ENCODE data around the gene SREK1. TPM values are rescaled to one million over a fixed set of nuclear protein-coding genes. Genes with fewer than 3 reads are reported as not detected.

Gene SREK1
- total and polyA plus RNA-seq, 9 of the 15 experiments (the other 6 are each of a cell fraction or from before 2014, with no cell fraction given), result 40.8 to 128 (median 81.9) TPM

- TF ChIP-seq XRCC5 (IDR thresholded peaks at IDR 0.05; ENCODE audit: low read depth, low read length) (no peak), MXI1 (IDR thresholded peaks at IDR 0.05; ENCODE audit: low read depth, low read length) (no peak), MCM3 (IDR thresholded peaks at IDR 0.05) (no peak), ETV1 (tag; conservative IDR thresholded peaks at IDR 0.05; ENCODE audit: low read depth) (peak; percentile 91), RBM14 (IDR thresholded peaks at IDR 0.05; ENCODE audit: borderline replicate concordance, insufficient read depth, low read depth, low read length) (no peak), ATF1 (CRISPR knock-in tag; IDR thresholded peaks at IDR 0.05) (no peak), ATF1 (tag; IDR thresholded peaks at IDR 0.05) (no peak), HDAC2 (IDR thresholded peaks at IDR 0.05) (peak; percentile 11; the same call in 1 of the 2 replicates), PTBP1 (IDR thresholded peaks at IDR 0.05; ENCODE audit: low read depth, low read length) (no peak), SNRNP70 (optimal IDR thresholded peaks at IDR 0.05; ENCODE audit: low read depth, low read length) (no peak), SMARCA4 (IDR thresholded peaks at IDR 0.05) (peak; percentile 48; the same call in 1 of the 2 replicates), BACH1 (tag; IDR thresholded peaks at IDR 0.05) (peak; percentile 52), MTA2 (IDR thresholded peaks at IDR 0.05; ENCODE audit: low read depth) (peak; percentile 27; the same call in 1 of the 2 replicates), NUFIP1 (IDR thresholded peaks at IDR 0.05; ENCODE audit: partially characterized antibody) (peak; percentile 32), NFATC3 (IDR thresholded peaks at IDR 0.05) (0 out of 2 replicates have a peak, but pooled peaks have one; percentile 30), ZZZ3 (IDR thresholded peaks at IDR 0.05) (no peak), PPARD (CRISPR knock-in tag; IDR thresholded peaks at IDR 0.05) (no peak), RBM25 (IDR thresholded peaks at IDR 0.05; ENCODE audit: low read depth, low read length, severe bottlenecking) (no peak), ZNF766 (CRISPR knock-in tag; conservative IDR thresholded peaks at IDR 0.05) (peak; percentile 64; the same call in 1 of the 2 replicates), CTBP1 (IDR thresholded peaks at IDR 0.05; ENCODE audit: borderline replicate concordance) (no peak), ZKSCAN8 (CRISPR knock-in tag; IDR thresholded peaks at IDR 0.05) (no peak; the same call in none of the 2 replicates), ZNF232 (CRISPR knock-in tag; IDR thresholded peaks at IDR 0.05) (no peak), LEF1 (IDR thresholded peaks at IDR 0.05) (peak; percentile 33; the same call in 1 of the 2 replicates)
- TF ChIP-seq, protein P1, sequence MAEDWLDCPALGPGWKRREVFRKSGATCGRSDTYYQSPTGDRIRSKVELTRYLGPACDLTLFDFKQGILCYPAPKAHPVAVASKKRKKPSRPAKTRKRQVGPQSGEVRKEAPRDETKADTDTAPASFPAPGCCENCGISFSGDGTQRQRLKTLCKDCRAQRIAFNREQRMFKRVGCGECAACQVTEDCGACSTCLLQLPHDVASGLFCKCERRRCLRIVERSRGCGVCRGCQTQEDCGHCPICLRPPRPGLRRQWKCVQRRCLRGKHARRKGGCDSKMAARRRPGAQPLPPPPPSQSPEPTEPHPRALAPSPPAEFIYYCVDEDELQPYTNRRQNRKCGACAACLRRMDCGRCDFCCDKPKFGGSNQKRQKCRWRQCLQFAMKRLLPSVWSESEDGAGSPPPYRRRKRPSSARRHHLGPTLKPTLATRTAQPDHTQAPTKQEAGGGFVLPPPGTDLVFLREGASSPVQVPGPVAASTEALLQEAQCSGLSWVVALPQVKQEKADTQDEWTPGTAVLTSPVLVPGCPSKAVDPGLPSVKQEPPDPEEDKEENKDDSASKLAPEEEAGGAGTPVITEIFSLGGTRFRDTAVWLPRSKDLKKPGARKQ (CRISPR knock-in tag; IDR thresholded peaks at IDR 0.05), result no peak
- TF ChIP-seq, protein P2, sequence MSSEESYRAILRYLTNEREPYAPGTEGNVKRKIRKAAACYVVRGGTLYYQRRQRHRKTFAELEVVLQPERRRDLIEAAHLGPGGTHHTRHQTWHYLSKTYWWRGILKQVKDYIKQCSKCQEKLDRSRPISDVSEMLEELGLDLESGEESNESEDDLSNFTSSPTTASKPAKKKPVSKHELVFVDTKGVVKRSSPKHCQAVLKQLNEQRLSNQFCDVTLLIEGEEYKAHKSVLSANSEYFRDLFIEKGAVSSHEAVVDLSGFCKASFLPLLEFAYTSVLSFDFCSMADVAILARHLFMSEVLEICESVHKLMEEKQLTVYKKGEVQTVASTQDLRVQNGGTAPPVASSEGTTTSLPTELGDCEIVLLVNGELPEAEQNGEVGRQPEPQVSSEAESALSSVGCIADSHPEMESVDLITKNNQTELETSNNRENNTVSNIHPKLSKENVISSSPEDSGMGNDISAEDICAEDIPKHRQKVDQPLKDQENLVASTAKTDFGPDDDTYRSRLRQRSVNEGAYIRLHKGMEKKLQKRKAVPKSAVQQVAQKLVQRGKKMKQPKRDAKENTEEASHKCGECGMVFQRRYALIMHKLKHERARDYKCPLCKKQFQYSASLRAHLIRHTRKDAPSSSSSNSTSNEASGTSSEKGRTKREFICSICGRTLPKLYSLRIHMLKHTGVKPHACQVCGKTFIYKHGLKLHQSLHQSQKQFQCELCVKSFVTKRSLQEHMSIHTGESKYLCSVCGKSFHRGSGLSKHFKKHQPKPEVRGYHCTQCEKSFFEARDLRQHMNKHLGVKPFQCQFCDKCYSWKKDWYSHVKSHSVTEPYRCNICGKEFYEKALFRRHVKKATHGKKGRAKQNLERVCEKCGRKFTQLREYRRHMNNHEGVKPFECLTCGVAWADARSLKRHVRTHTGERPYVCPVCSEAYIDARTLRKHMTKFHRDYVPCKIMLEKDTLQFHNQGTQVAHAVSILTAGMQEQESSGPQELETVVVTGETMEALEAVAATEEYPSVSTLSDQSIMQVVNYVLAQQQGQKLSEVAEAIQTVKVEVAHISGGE (CRISPR knock-in tag; IDR thresholded peaks at IDR 0.05), result peak in 2 of 3 experiments; percentile 65 to 94; a peak in 3 of 6 replicates
Measured at GRCh38 chr5:66143473-66144073, 527 bp upstream of the SREK1 start (continued).
